ENCODE measurements around the gene WNK3. TPM values are rescaled to one million over a fixed set of nuclear protein-coding genes. Genes with fewer than 3 reads are reported as not detected.
"Not testable (repeated sequence)": the region's sequence is repeated elsewhere in the genome, so short reads cannot be mapped to it uniquely, and the experiment has no call there.

The WNK3 gene
- total RNA-seq, 4 donors from 2014 or later: 0.27 to 1.9 (median 0.64) TPM

GRCh38 chrX:54359408-54359807, 1.6 kb upstream of the WNK3 start:
- H3K9me3 ChIP-seq: no peaks in the 10 kb centered on the region
- WGBS, 2 donors (ENCODE audit: low coverage in 1 of 2): 47 to 64% methylated on average over 3 to 4 of the region's 4 CpGs
- in situ Hi-C loops (cut with MboI; ENCODE audit: low pct_ligation_motif_present in 1 of 4, low pct_unique_long_range_greater_than_20kb in 1 of 4, low sequenced_read_pairs in 3 of 4): loop anchor here in 1 of 4 donors (25.0 kb wide), 1 partner anchor 97 kb away; no protein-coding TSS in a partner anchor
- peaks cover 18% of the 10 kb centered on the region for H3K27me3 ChIP-seq
- intact Hi-C loops (cut with DNase I; ENCODE audit: low total_unique reads): no loop called here
- no peak overlapping the region for H3K4me3 ChIP-seq
- H3K27ac ChIP-seq: no peak overlapping the region
- peaks cover 0 to 3% (median 0%) of the 10 kb centered on the region in 4 donors for H3K4me1 ChIP-seq
- no peak for DNase-seq
- no peaks in the 10 kb centered on the region for H3K36me3 ChIP-seq
- no peak for TF ChIP-seq EP300 (IDR thresholded peaks at IDR 0.05; ENCODE audit: low read depth)
- no peak for TF ChIP-seq POLR2AphosphoS5 (IDR thresholded peaks at IDR 0.05)

GRCh38 chrX:54358424-54359211, 772 bp upstream of the WNK3 start:
- intact Hi-C loops (cut with DNase I; ENCODE audit: low total_unique reads): no loop called here
- Histone ChIP-seq H3K4me3 (peak overlapping the region in 3 of 4 donors; percentile 24 to 47 (median 29)), H3K9me3 (no peaks in the 10 kb centered on the region), H3K4me1 (peaks cover 0 to 3% (median 0%) of the 10 kb centered on the region in 4 donors), H3K27me3 (peaks cover 18% of the 10 kb centered on the region), H3K27ac (peak overlapping the region; percentile 33 to 78 (median 68)), H3K36me3 (no peaks in the 10 kb centered on the region)
- in situ Hi-C loops (cut with MboI; ENCODE audit: low pct_ligation_motif_present in 1 of 4, low pct_unique_long_range_greater_than_20kb in 1 of 4, low sequenced_read_pairs in 3 of 4): loop anchor here in 1 of 4 donors (25.0 kb wide), 1 partner anchor 96 kb away; no protein-coding TSS in a partner anchor
- 62% methylated on average over 54 of the region's 54 CpGs; no CpG with 5 or more reads in 1 of the 2 donors for WGBS, 2 donors (ENCODE audit: low coverage in 1 of 2)
- DNase-seq: peak; percentile 20
- no peak for TF ChIP-seq POLR2A (IDR thresholded peaks at IDR 0.05)
- TF ChIP-seq EP300 (IDR thresholded peaks at IDR 0.05; ENCODE audit: low read depth): no peak
- no peak for TF ChIP-seq POLR2AphosphoS5 (IDR thresholded peaks at IDR 0.05)
- TF ChIP-seq, protein P1, sequence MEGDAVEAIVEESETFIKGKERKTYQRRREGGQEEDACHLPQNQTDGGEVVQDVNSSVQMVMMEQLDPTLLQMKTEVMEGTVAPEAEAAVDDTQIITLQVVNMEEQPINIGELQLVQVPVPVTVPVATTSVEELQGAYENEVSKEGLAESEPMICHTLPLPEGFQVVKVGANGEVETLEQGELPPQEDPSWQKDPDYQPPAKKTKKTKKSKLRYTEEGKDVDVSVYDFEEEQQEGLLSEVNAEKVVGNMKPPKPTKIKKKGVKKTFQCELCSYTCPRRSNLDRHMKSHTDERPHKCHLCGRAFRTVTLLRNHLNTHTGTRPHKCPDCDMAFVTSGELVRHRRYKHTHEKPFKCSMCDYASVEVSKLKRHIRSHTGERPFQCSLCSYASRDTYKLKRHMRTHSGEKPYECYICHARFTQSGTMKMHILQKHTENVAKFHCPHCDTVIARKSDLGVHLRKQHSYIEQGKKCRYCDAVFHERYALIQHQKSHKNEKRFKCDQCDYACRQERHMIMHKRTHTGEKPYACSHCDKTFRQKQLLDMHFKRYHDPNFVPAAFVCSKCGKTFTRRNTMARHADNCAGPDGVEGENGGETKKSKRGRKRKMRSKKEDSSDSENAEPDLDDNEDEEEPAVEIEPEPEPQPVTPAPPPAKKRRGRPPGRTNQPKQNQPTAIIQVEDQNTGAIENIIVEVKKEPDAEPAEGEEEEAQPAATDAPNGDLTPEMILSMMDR (IDR thresholded peaks at IDR 0.05): no peak

DNA sequence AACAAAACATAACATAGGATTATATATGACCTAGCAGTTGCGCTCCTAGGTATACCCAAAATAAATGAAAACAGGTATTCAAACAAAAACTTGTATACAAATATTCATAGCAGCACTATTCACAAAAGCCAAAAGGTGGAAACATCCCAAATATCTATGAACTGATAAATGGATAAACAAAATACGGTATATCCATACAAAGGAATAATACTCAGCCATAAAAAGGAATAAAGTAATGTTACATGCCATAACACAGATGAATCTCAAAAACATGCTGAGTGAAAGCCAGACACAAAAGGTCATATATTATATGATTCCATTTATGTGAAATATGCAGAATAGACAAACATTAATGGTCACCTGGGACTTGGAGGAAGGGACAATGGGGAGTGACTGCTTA, 5.2 kb downstream of the WNK3 start:
- Histone ChIP-seq H3K27me3 (peaks cover 2% of the 10 kb centered on the region), H3K4me1 (no peaks in the 10 kb centered on the region), H3K4me3 (no peak overlapping the region), H3K36me3 (no peaks in the 10 kb centered on the region), H3K27ac (no peak overlapping the region), H3K9me3 (no peaks in the 10 kb centered on the region)
- intact Hi-C loops (cut with DNase I; ENCODE audit: low total_unique reads) (no loop called here), in situ Hi-C loops (cut with MboI; ENCODE audit: low pct_ligation_motif_present in 1 of 4, low pct_unique_long_range_greater_than_20kb in 1 of 4, low sequenced_read_pairs in 3 of 4) (loop anchor here in 1 of 4 donors (25.0 kb wide), 1 partner anchor 90 kb away; no protein-coding TSS in a partner anchor)
- TF ChIP-seq POLR2AphosphoS5 (IDR thresholded peaks at IDR 0.05): no peak
- TF ChIP-seq, protein P1 (IDR thresholded peaks at IDR 0.05): no peak
- no peak for TF ChIP-seq POLR2A (IDR thresholded peaks at IDR 0.05)
- TF ChIP-seq EP300 (IDR thresholded peaks at IDR 0.05; ENCODE audit: low read depth): no peak
- WGBS, 2 donors (ENCODE audit: low coverage in 1 of 2): 93% methylated on average over 2 of the region's 2 CpGs; no CpG with 5 or more reads in 1 of the 2 donors
- no peak for DNase-seq

DNA sequence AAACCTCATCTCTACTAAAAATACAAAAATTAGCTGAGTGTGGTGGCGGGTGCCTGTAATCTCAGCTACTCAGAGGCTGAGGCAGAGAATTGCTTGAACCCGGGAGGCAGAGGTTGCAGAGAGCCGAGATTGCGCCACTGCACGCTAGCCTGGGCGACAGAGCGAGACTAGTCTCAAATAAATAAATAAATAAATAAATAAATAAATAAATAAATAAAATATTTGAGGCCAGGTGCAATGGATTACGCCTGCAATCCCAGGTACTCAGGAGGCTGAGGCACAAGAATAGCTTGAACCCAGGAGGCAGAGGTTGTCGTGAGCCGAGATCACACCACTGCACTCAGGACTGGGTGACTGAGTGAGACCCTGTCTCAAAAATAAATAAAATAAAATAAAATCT, 20.5 kb downstream of the WNK3 start:
- in situ Hi-C loops (cut with MboI; ENCODE audit: low pct_ligation_motif_present in 1 of 4, low pct_unique_long_range_greater_than_20kb in 1 of 4, low sequenced_read_pairs in 3 of 4); intact Hi-C loops (cut with DNase I; ENCODE audit: low total_unique reads); H3K27me3 ChIP-seq; H3K36me3 ChIP-seq; H3K4me3 ChIP-seq; H3K27ac ChIP-seq; DNase-seq; H3K9me3 ChIP-seq; H3K4me1 ChIP-seq: not testable (repeated sequence)
- WGBS, 2 donors (ENCODE audit: low coverage in 1 of 2): 96% methylated on average over 3 to 10 of the region's 10 CpGs

DNA sequence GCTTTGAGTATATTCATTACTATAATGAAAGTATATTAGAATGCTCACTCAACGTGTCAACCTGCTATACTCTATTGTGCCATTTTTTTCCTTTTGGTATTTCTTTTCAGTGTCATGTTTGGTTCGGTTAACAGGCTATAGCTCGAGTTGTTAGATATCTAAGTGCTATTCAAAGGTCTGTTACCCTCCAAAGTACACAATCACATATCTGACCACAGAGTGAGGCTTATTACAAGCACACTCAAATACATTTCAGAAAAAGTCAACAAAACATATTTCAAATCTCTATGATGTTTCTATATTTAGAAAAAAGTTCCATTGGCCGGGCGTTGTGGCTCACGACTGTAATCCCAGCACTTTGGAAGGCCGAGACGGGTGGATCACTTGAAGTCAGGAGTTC, 32.8 kb downstream of the WNK3 start:
- no peaks in the 10 kb centered on the region for H3K27me3 ChIP-seq
- no peaks in the 10 kb centered on the region for H3K9me3 ChIP-seq
- in situ Hi-C loops (cut with MboI; ENCODE audit: low pct_ligation_motif_present in 1 of 4, low pct_unique_long_range_greater_than_20kb in 1 of 4, low sequenced_read_pairs in 3 of 4) (no loop called here), intact Hi-C loops (cut with DNase I; ENCODE audit: low total_unique reads) (no loop called here)
- TF ChIP-seq POLR2A (IDR thresholded peaks at IDR 0.05): no peak
- no peak for TF ChIP-seq POLR2AphosphoS5 (IDR thresholded peaks at IDR 0.05)
- TF ChIP-seq EP300 (IDR thresholded peaks at IDR 0.05; ENCODE audit: low read depth): no peak
- DNase-seq: no peak
- no peak overlapping the region for H3K27ac ChIP-seq
- WGBS, 2 donors (ENCODE audit: low coverage in 1 of 2): 36 to 40% methylated on average over 1 to 8 of the region's 8 CpGs
- no peak overlapping the region for H3K4me3 ChIP-seq
- no peaks in the 10 kb centered on the region for H3K36me3 ChIP-seq
- no peaks in the 10 kb centered on the region for H3K4me1 ChIP-seq
